Measurements from ENCODE around the gene AUTS2. TPM values are rescaled to one million over a fixed set of nuclear protein-coding genes. Genes with fewer than 3 reads are reported as not detected.

Gene AUTS2
- polyA plus RNA-seq, 1 donor (not counting 4 experiments of a cell fraction or from before 2014, with no cell fraction given): 4.7 TPM

DNA sequence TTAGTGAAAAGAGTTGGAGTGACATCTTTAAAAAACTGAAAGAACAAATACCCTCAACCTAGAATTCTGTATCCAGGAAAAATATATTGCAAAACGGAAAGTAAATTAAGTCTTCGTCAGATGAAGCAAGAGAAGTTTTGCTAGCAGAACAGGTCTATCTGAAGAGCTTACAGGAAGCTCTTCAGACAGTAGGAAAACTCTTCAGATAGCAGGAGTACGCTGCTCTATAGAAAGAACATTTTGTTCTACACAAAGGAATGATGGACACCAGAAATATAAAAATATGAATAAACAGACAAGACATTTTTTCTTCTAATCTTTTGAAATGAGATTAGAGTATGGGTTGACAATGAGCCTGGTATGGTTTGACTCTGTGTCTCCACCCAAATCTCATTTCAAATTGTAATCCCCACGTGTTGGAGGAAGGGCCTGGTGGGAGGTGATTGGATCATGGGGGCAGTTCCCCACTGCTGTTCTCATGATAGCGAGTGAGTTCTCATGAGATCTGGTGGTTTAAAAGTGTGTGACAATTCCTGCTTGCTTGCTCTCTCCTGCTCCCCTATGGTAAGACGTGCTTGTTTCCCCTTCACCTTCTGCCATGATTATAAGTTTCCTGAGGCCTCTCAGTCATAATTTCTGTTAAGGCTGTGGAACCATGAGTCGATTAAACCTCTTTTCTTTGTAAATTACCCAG, 567.3 kb downstream of the AUTS2 start:
- H3K9ac ChIP-seq (ENCODE audit: control insufficient read depth, extremely low read depth, insufficient read depth, low read length): no peak overlapping the region
- H4K20me1 ChIP-seq (ENCODE audit: control insufficient read depth, extremely low read depth, insufficient read depth, low read length): no peaks in the 10 kb centered on the region
- H3K36me3 ChIP-seq (ENCODE audit: control insufficient read depth in 2 of 2, extremely low read depth in 1 of 2, insufficient read depth in 2 of 2, low read length in 2 of 2): no peaks in the 10 kb centered on the region
- DNase-seq (ENCODE audit: low read depth, low spot score) (no peak), FAIRE-seq (no peak)
- dilution Hi-C loops (cut with MboI; ENCODE audit: extremely low pct_ligation_motif_present, low sequenced_read_pairs): no loop called here
- H3K9me1 ChIP-seq (ENCODE audit: control insufficient read depth, extremely low read depth, insufficient read depth, low read length): no peaks in the 10 kb centered on the region
- H3K27ac ChIP-seq (ENCODE audit: control insufficient read depth, insufficient read depth, low read length): no peak overlapping the region
- H3K4me2 ChIP-seq (ENCODE audit: control insufficient read depth, extremely low read depth, insufficient read depth, low read depth, low read length): no peak overlapping the region
- no peaks in the 10 kb centered on the region for H3K9me3 ChIP-seq (ENCODE audit: control insufficient read depth, low read depth, low read length)
- no peak for TF ChIP-seq EZH2 (IDR thresholded peaks at IDR 0.05; ENCODE audit: low read length)
- no peak for TF ChIP-seq CTCF (optimal IDR thresholded peaks at IDR 0.05 in 1 of 3, IDR thresholded peaks at IDR 0.05 in 1 of 3, conservative IDR thresholded peaks at IDR 0.05 in 1 of 3; ENCODE audit: extremely low read depth in 1 of 3, insufficient read depth in 2 of 3, low read length in 3 of 3)
- no peak overlapping the region for H3K4me3 ChIP-seq (ENCODE audit: control insufficient read depth in 2 of 3, extremely low read depth in 1 of 3, insufficient read depth in 2 of 3, low read depth in 1 of 3, low read length in 3 of 3)
- no peak overlapping the region for H2AFZ ChIP-seq (ENCODE audit: control insufficient read depth, low read length)
- no peaks in the 10 kb centered on the region for H3K27me3 ChIP-seq (ENCODE audit: control insufficient read depth, extremely low read depth, insufficient read depth, low read length)
- H3K79me2 ChIP-seq (ENCODE audit: control insufficient read depth, insufficient read depth, low read length): no peaks in the 10 kb centered on the region
- no peaks in the 10 kb centered on the region for H3K4me1 ChIP-seq (ENCODE audit: control insufficient read depth, extremely low read depth, insufficient read depth, low read length)

- Histone ChIP-seq H3K4me3 (ENCODE audit: control insufficient read depth in 2 of 3, extremely low read depth in 1 of 3, insufficient read depth in 2 of 3, low read depth in 1 of 3, low read length in 3 of 3) (no peak overlapping the region), H3K79me2 (ENCODE audit: control insufficient read depth, insufficient read depth, low read length) (no peaks in the 10 kb centered on the region), H3K27ac (ENCODE audit: control insufficient read depth, insufficient read depth, low read length) (no peak overlapping the region), H3K9me1 (ENCODE audit: control insufficient read depth, extremely low read depth, insufficient read depth, low read length) (no peaks in the 10 kb centered on the region), H3K27me3 (ENCODE audit: control insufficient read depth, extremely low read depth, insufficient read depth, low read length) (no peaks in the 10 kb centered on the region), H4K20me1 (ENCODE audit: control insufficient read depth, extremely low read depth, insufficient read depth, low read length) (no peaks in the 10 kb centered on the region), H3K36me3 (ENCODE audit: control insufficient read depth in 2 of 2, extremely low read depth in 1 of 2, insufficient read depth in 2 of 2, low read length in 2 of 2) (no peaks in the 10 kb centered on the region), H3K9me3 (ENCODE audit: control insufficient read depth, low read depth, low read length) (no peaks in the 10 kb centered on the region), H2AFZ (ENCODE audit: control insufficient read depth, low read length) (no peak overlapping the region), H3K9ac (ENCODE audit: control insufficient read depth, extremely low read depth, insufficient read depth, low read length) (no peak overlapping the region), H3K4me2 (ENCODE audit: control insufficient read depth, extremely low read depth, insufficient read depth, low read depth, low read length) (no peak overlapping the region), H3K4me1 (ENCODE audit: control insufficient read depth, extremely low read depth, insufficient read depth, low read length) (no peaks in the 10 kb centered on the region)
- DNase-seq (ENCODE audit: low read depth, low spot score): no peak
- no peak for TF ChIP-seq CTCF (optimal IDR thresholded peaks at IDR 0.05 in 1 of 3, IDR thresholded peaks at IDR 0.05 in 1 of 3, conservative IDR thresholded peaks at IDR 0.05 in 1 of 3; ENCODE audit: extremely low read depth in 1 of 3, insufficient read depth in 2 of 3, low read length in 3 of 3)
- no peak for TF ChIP-seq EZH2 (IDR thresholded peaks at IDR 0.05; ENCODE audit: low read length)
- FAIRE-seq: no peak
- dilution Hi-C loops (cut with MboI; ENCODE audit: extremely low pct_ligation_motif_present, low sequenced_read_pairs): no loop called here
These were observed 573.2 kb downstream of the AUTS2 start for GRCh38 chr7:70171369-70171920.
